HCT116 (cell line): Measurements from ENCODE around the gene MAP2K1. TPM values are rescaled to one million over a fixed set of nuclear protein-coding genes. Genes with fewer than 3 reads are reported as not detected.

Source experiments
- ATAC-seq: fragments of 200-7000 bp; cut with Tn5 transposase; 2 replicates; pipeline ENCODE4 v1.9.1; 2020; ENCODE audit warnings: mild to moderate bottlenecking, moderate library complexity
- BruUV-seq: library from RNA; stranded (reverse); fragments of 400-500 nt; replicated peaks from 2 replicates; lab custom pipeline; 2021; lab: Mats Ljungman, UMichigan
- CTCF ChIA-PET: fragments of 300-600 bp; sonication (Branson Sonifier 250); formaldehyde crosslinking; loops from one replicate; lab custom pipeline; 2021; ENCODE audit warnings: antibody characterized with exemption; lab: Charles Lee
- POLR2A ChIA-PET: fragments of 300-600, 350-600 bp; sonication (Branson Sonifier 250); formaldehyde crosslinking; loops from one replicate; lab custom pipeline; 2021; ENCODE audit warnings: antibody characterized with exemption; lab: Charles Lee
- RAD21 ChIA-PET, 2 experiments: fragments of 300-600 bp; sonication (Branson Sonifier 250); formaldehyde crosslinking; loops; one replicate each; lab custom pipeline; 2023; ENCODE audit warnings: low total read pairs in 2 of 2; ENCODE audit not compliant: uncharacterized antibody in 2 of 2, unreplicated experiment in 2 of 2, low non-redundant PET in 1 of 2; lab: Charles Lee
- DNase-seq: peaks from one replicate; pipeline ENCODE4 v3.0.0-alpha.2; 2010; ENCODE audit warnings: low read depth, low spot score
- H2AFZ ChIP-seq: fragments of 200-600 bp; shearing (Covaris generic), sonication (generic); 2 replicates; pipeline ENCODE4 v1.6.1; 2017; ENCODE audit warnings: low read depth, mixed run types, mixed read lengths, antibody characterized with exemption, low read length; ENCODE audit not compliant: poor library complexity, severe bottlenecking
- H3K27ac ChIP-seq: 2 replicates; pipeline ENCODE4 v1.5.1; 2012; ENCODE audit warnings: low read depth, low read length
- H3K27me3 ChIP-seq: fragments of 200-600 bp; sonication (generic); 2 replicates; pipeline ENCODE4 v1.6.1; 2016; ENCODE audit warnings: mixed run types, low read length, mixed read lengths; ENCODE audit not compliant: insufficient read depth
- H3K36me3 ChIP-seq, 2 experiments: fragments of 200-500 bp in 1 of 2; fragments of 200-600 bp in 1 of 2; sonication (Bioruptor generic) in 1 of 2; sonication (generic) in 1 of 2; 2 replicates each; pipeline versions ENCODE4 v1.5.1 to v1.6.1; 2014 to 2016; ENCODE audit warnings: low read length in 2 of 2, inconsistent platforms in 1 of 2, mixed read lengths in 1 of 2, mixed run types in 1 of 2; ENCODE audit not compliant: insufficient read depth in 2 of 2, control insufficient read depth in 1 of 2
- H3K4me1 ChIP-seq, 2 experiments: fragments of 200-600 bp in 1 of 2; sonication (generic) in 1 of 2; 2 replicates each; pipeline versions ENCODE4 v1.5.1 to v1.6.1; 2012 to 2017; ENCODE audit warnings: low read length in 2 of 2, inconsistent platforms in 1 of 2, mild to moderate bottlenecking in 1 of 2, mixed read lengths in 1 of 2, mixed run types in 1 of 2, moderate library complexity in 1 of 2; ENCODE audit not compliant: insufficient read depth in 2 of 2, control insufficient read depth in 1 of 2
- H3K4me2 ChIP-seq: fragments of 200-600 bp; sonication (generic); 2 replicates; pipeline ENCODE4 v1.6.1; 2017; ENCODE audit warnings: mixed run types, low read length, mixed read lengths
- H3K4me3 ChIP-seq, 2 experiments: fragments of 200-600 bp in 1 of 2; sonication (generic) in 1 of 2; replicated peaks in 1 of 2; 2 replicates each; pipeline ENCODE4 v1.5.1; 2011 to 2016; ENCODE audit warnings: low read length in 2 of 2, control low read depth in 1 of 2, low read depth in 1 of 2, mild to moderate bottlenecking in 1 of 2, mixed read lengths in 1 of 2, mixed run types in 1 of 2
- H3K79me2 ChIP-seq: fragments of 200-600 bp; sonication (generic); 2 replicates; pipeline ENCODE4 v1.6.1; 2017; ENCODE audit warnings: mild to moderate bottlenecking, mixed run types, low read length, moderate library complexity, mixed read lengths; ENCODE audit not compliant: insufficient read depth
- H3K9ac ChIP-seq: fragments of 200-600 bp; sonication (generic); 2 replicates; pipeline ENCODE4 v1.6.1; 2016; ENCODE audit warnings: low read length, mixed read lengths
- H3K9me2 ChIP-seq: fragments of 200-600 bp; sonication (generic), shearing (Covaris generic); 2 replicates; pipeline ENCODE4 v1.6.1; 2017; ENCODE audit warnings: mixed run types, mild to moderate bottlenecking, moderate library complexity; ENCODE audit not compliant: insufficient read depth
- H3K9me3 ChIP-seq, 2 experiments: fragments of 200-500 bp in 1 of 2; fragments of 200-600 bp in 1 of 2; sonication (Bioruptor generic) in 1 of 2; sonication (generic) in 1 of 2; 2 replicates each; pipeline ENCODE4 v1.6.1; 2014 to 2017; ENCODE audit warnings: low read length in 2 of 2, mixed read lengths in 2 of 2, inconsistent platforms in 1 of 2, low read depth in 1 of 2, mild to moderate bottlenecking in 1 of 2, mixed run types in 1 of 2, moderate library complexity in 1 of 2; ENCODE audit not compliant: control insufficient read depth in 1 of 2, insufficient read depth in 1 of 2
- H4K20me1 ChIP-seq: fragments of 200-600 bp; sonication (generic), shearing (Covaris generic); 2 replicates; pipeline ENCODE4 v1.6.1; 2017; ENCODE audit warnings: mixed run types, mild to moderate bottlenecking, moderate library complexity; ENCODE audit not compliant: insufficient read depth
- EGR1 ChIP-seq: IDR thresholded peaks from 2 replicates; pipeline ENCODE4 v1.6.1; 2012; ENCODE audit warnings: low read depth
- POLR2AphosphoS5 ChIP-seq: IDR thresholded peaks from 2 replicates; pipeline ENCODE4 v1.6.1; 2011; ENCODE audit warnings: mild to moderate bottlenecking, low read depth, low read length, moderate library complexity
- ZFX ChIP-seq: fragments of 450-650 bp; IDR thresholded peaks from 2 replicates; pipeline ENCODE4 v1.6.1; 2017
- intact Hi-C: fragments of 100-400 bp; cut with micrococcal nuclease; formaldehyde crosslinking; loops from 2 replicates; pipeline ENCODE4 v1.10.0; 2022
- total RNA-seq: library from RNA; stranded (reverse); gene quantifications from one replicate; pipeline ENCODE4 v1.2.1, GENCODE V29; 2021; ENCODE audit not compliant: unreplicated experiment
- TF ChIP-seq, protein P1 (sequence below): IDR thresholded peaks from 2 replicates; pipeline ENCODE4 v1.6.1; 2011; ENCODE audit warnings: mild to moderate bottlenecking, low read length, moderate library complexity; ENCODE audit not compliant: insufficient replicate concordance; ENCODE audit errors: extremely low read depth

MAP2K1 gene
- total RNA-seq, 1 experiment from 2014 or later: 52.3 TPM

DNA sequence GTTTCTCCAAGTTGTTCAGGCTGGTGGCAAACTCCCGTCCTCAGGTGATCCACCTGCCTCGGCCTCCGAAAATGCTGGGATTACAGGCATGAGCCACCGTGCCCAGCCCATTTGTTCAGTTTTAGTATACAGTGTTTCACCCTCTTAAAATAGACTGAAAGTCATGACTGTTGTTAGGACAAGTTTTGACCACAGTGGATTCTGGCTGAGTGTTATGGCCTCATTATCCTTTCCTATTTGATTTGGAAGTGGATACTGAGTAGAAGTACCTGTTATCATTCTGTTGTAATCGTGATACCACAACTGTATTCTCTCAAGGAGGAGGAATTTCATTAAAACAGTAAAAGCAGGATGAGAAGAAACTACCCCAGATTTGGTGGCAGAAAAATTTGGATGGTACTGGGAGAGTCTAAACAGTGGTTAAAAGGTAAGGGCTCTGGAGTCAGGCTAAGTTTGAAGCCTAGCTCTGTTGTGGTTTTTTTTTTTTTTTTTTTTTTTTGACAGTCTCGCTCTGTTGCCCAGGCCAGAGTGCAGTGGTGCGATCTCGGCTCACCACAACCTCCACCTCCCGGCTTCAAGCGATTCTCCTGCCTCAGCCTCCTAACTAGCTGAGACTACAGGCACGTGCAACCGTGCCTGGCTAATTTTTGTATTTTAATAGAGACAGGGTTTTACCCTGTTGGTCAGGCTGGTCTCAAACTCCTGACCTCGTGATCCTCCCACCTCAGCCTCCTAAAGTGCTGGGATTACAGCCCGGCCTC is 2.6 kb downstream of the MAP2K1 start:
- no peaks in the 10 kb centered on the region for H3K27me3 ChIP-seq
- H3K4me1 ChIP-seq: peaks cover 4 to 28% of the 10 kb centered on the region in 2 experiments; a peak in 3 of 4 replicates
- H3K27ac ChIP-seq: no peak overlapping the region
- RAD21 ChIA-PET: no interaction called here
- ATAC-seq (no peak), DNase-seq (no peak)
- H3K9me2 ChIP-seq: no peaks in the 10 kb centered on the region
- peaks cover 71% of the 10 kb centered on the region for H3K79me2 ChIP-seq
- POLR2A ChIA-PET: no interaction called here
- no peak overlapping the region for H2AFZ ChIP-seq
- intact Hi-C loops: no loop called here
- H3K9me3 ChIP-seq: no peaks in the 10 kb centered on the region
- no peak overlapping the region for H3K4me2 ChIP-seq
- no peak overlapping the region for H3K4me3 ChIP-seq
- H3K36me3 ChIP-seq: 0 out of 4 replicates have a peak, but pooled peaks cover 0 to 2% of the 10 kb centered on the region in 2 experiments
- peaks cover 5% of the 10 kb centered on the region; the same call in 1 of the 2 replicates for H4K20me1 ChIP-seq
- no peak overlapping the region for H3K9ac ChIP-seq
- CTCF ChIA-PET: no interaction called here
- BruUV-seq: no TSS peak
- no peak for TF ChIP-seq POLR2AphosphoS5
- TF ChIP-seq EGR1: no peak

DNA sequence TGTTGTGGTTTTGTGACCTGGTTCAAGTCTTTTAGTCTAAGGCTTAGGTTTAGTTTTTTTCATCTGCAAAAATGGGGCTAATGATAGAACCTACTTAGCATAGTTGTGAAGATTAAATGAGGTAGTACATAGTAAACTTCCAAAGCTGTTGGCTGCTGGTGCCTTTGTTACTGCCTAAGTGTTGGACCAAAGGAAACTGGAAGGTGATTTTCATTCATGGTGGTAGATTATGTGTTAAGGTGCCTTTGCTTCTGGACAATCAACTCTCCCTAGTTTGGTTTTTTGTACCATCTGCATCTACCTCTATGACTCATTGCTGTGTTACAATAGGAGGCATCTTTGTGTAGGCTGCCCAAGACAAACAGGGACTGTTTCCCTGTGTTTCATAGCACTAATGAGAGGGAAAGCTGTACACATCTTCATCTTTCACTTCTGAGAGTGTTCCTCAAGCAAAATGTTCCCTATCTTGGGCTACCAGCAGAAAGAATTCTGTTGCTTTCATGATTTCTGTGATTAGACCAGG is 3.2 kb downstream of the MAP2K1 start:
- CTCF ChIA-PET: no interaction called here
- BruUV-seq: no TSS peak
- DNase-seq (no peak), ATAC-seq (no peak)
- H2AFZ ChIP-seq: no peak overlapping the region
- POLR2A ChIA-PET: no interaction called here
- TF ChIP-seq ZFX: no peak
- TF ChIP-seq, protein P1, sequence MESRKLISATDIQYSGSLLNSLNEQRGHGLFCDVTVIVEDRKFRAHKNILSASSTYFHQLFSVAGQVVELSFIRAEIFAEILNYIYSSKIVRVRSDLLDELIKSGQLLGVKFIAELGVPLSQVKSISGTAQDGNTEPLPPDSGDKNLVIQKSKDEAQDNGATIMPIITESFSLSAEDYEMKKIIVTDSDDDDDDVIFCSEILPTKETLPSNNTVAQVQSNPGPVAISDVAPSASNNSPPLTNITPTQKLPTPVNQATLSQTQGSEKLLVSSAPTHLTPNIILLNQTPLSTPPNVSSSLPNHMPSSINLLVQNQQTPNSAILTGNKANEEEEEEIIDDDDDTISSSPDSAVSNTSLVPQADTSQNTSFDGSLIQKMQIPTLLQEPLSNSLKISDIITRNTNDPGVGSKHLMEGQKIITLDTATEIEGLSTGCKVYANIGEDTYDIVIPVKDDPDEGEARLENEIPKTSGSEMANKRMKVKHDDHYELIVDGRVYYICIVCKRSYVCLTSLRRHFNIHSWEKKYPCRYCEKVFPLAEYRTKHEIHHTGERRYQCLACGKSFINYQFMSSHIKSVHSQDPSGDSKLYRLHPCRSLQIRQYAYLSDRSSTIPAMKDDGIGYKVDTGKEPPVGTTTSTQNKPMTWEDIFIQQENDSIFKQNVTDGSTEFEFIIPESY: no peak
- intact Hi-C loops: no loop called here
- no peaks in the 10 kb centered on the region for H3K9me2 ChIP-seq
- peaks cover 77% of the 10 kb centered on the region for H3K79me2 ChIP-seq
- no peak overlapping the region for H3K27ac ChIP-seq
- no peak overlapping the region for H3K9ac ChIP-seq
- H3K27me3 ChIP-seq: no peaks in the 10 kb centered on the region
- no peak overlapping the region for H3K4me2 ChIP-seq
- H3K4me3 ChIP-seq: no peak overlapping the region
- peaks cover 5% of the 10 kb centered on the region; the same call in 1 of the 2 replicates for H4K20me1 ChIP-seq
- H3K36me3 ChIP-seq: 0 out of 4 replicates have a peak, but pooled peaks cover 0 to 2% of the 10 kb centered on the region in 2 experiments
- RAD21 ChIA-PET: no interaction called here
- H3K4me1 ChIP-seq: peaks cover 4 to 28% of the 10 kb centered on the region in 2 experiments; a peak in 3 of 4 replicates
- H3K9me3 ChIP-seq: no peaks in the 10 kb centered on the region
